HepG2 (cell line): ENCODE results near the gene EPC1. TPM values are rescaled to one million over a fixed set of nuclear protein-coding genes. Genes with fewer than 3 reads are reported as not detected.

Source experiments
- ARID2 ChIP-seq: sonication (generic); formaldehyde crosslinking; IDR thresholded peaks from 2 replicates; pipeline ENCODE4 v1.8.1; 2022; ENCODE audit warnings: mild to moderate bottlenecking, missing genetic modification reagents, borderline replicate concordance
- ARNT ChIP-seq: fragments of 450-650 bp; IDR thresholded peaks from 2 replicates; pipeline ENCODE4 v1.6.1; 2017
- CHCHD3 ChIP-seq: sonication (generic); formaldehyde crosslinking; IDR thresholded peaks from 2 replicates; pipeline ENCODE4 v1.8.0; 2022; ENCODE audit warnings: mild to moderate bottlenecking, missing genetic modification reagents, moderate library complexity
- HIVEP1 ChIP-seq: sonication (generic); formaldehyde crosslinking; IDR thresholded peaks from 2 replicates; pipeline ENCODE4 v1.4.0; 2020; ENCODE audit warnings: mild to moderate bottlenecking, missing genetic modification reagents
- HNF1B ChIP-seq: sonication (generic); formaldehyde crosslinking; IDR thresholded peaks from 2 replicates; pipeline ENCODE4 v1.5.1; 2020; ENCODE audit warnings: mild to moderate bottlenecking, moderate library complexity, missing genetic modification reagents
- JUNB ChIP-seq: sonication (generic); formaldehyde crosslinking; IDR thresholded peaks from 2 replicates; pipeline ENCODE4 v1.8.0; 2022; ENCODE audit warnings: missing genetic modification reagents, mild to moderate bottlenecking, borderline replicate concordance
- PHF20 ChIP-seq: sonication (generic); formaldehyde crosslinking; IDR thresholded peaks from 2 replicates; pipeline ENCODE4 v1.5.0; 2020; ENCODE audit warnings: mild to moderate bottlenecking, missing genetic modification reagents
- POGZ ChIP-seq: sonication (generic); formaldehyde crosslinking; IDR thresholded peaks from 2 replicates; pipeline ENCODE4 v1.4.0; 2020; ENCODE audit warnings: mild to moderate bottlenecking, missing genetic modification reagents
- RAD51 ChIP-seq: fragments of 450-650 bp; IDR thresholded peaks from 2 replicates; pipeline ENCODE4 v1.6.1; 2016; ENCODE audit warnings: borderline replicate concordance
- REL ChIP-seq: sonication (generic); formaldehyde crosslinking; conservative IDR thresholded peaks from 2 replicates; pipeline ENCODE4 v1.8.0; 2022; ENCODE audit warnings: mild to moderate bottlenecking, missing genetic modification reagents, moderate library complexity
- RXRA ChIP-seq: sonication (generic); formaldehyde crosslinking; IDR thresholded peaks from 2 replicates; pipeline ENCODE4 v1.5.1; 2020; ENCODE audit warnings: missing genetic modification reagents
- SMAD3 ChIP-seq: sonication (generic); formaldehyde crosslinking; IDR thresholded peaks from 2 replicates; pipeline ENCODE4 v1.4.0; 2020; ENCODE audit warnings: missing genetic modification reagents
- SMARCC2 ChIP-seq: fragments of 450-650 bp; IDR thresholded peaks from 2 replicates; pipeline ENCODE4 v1.6.1; 2017; ENCODE audit warnings: antibody characterized with exemption, mild to moderate bottlenecking
- U2AF1 ChIP-seq: fragments of 200-400 bp; formaldehyde crosslinking; optimal IDR thresholded peaks from 2 replicates; pipeline ENCODE3; 2017; ENCODE audit warnings: mild to moderate bottlenecking, low read depth, low read length
- YY1 ChIP-seq: IDR thresholded peaks from 2 replicates; pipeline ENCODE4 v1.6.1; 2011; ENCODE audit warnings: low read length, low read depth, moderate library complexity, mild to moderate bottlenecking; ENCODE audit not compliant: insufficient read depth, insufficient replicate concordance
- ZBTB2 ChIP-seq: sonication (generic); formaldehyde crosslinking; IDR thresholded peaks from 2 replicates; pipeline ENCODE4 v1.8.0; 2022; ENCODE audit warnings: low read depth, missing genetic modification reagents
- ZBTB7B ChIP-seq: sonication (generic); formaldehyde crosslinking; IDR thresholded peaks from 2 replicates; pipeline ENCODE4 v1.4.0; 2020; ENCODE audit warnings: missing genetic modification reagents
- ZFP36L2 ChIP-seq: sonication (generic); formaldehyde crosslinking; IDR thresholded peaks from 2 replicates; pipeline ENCODE4 v1.4.0; 2020; ENCODE audit warnings: missing genetic modification reagents
- ZNF235 ChIP-seq: sonication (generic); formaldehyde crosslinking; IDR thresholded peaks from 2 replicates; pipeline ENCODE4 v1.8.1; 2023; ENCODE audit warnings: mild to moderate bottlenecking, missing genetic modification reagents, borderline replicate concordance
- ZNF446 ChIP-seq: sonication (generic); formaldehyde crosslinking; IDR thresholded peaks from 2 replicates; pipeline ENCODE4 v1.5.0; 2020; ENCODE audit warnings: mild to moderate bottlenecking, missing genetic modification reagents
- ZNF460 ChIP-seq: sonication (generic); formaldehyde crosslinking; IDR thresholded peaks from 2 replicates; pipeline ENCODE4 v1.5.1; 2020; ENCODE audit warnings: missing genetic modification reagents, mild to moderate bottlenecking, borderline replicate concordance
- ZNF558 ChIP-seq: sonication (generic); formaldehyde crosslinking; IDR thresholded peaks from 2 replicates; pipeline ENCODE4 v1.9.0; 2022; ENCODE audit warnings: mild to moderate bottlenecking, missing genetic modification reagents, borderline replicate concordance
- ZNF629 ChIP-seq: sonication (generic); formaldehyde crosslinking; conservative IDR thresholded peaks from 2 replicates; pipeline ENCODE4 v1.5.0; 2020; ENCODE audit warnings: missing genetic modification reagents
- ZNF652 ChIP-seq: IDR thresholded peaks from 2 replicates; pipeline ENCODE4 v1.6.1; 2016; ENCODE audit warnings: low read depth, borderline replicate concordance
- ZNF816 ChIP-seq: sonication (generic); formaldehyde crosslinking; IDR thresholded peaks from 2 replicates; pipeline ENCODE4 v1.8.0; 2022; ENCODE audit warnings: missing genetic modification reagents, mild to moderate bottlenecking, borderline replicate concordance
- ZNF850 ChIP-seq: sonication (generic); formaldehyde crosslinking; conservative IDR thresholded peaks from 2 replicates; pipeline ENCODE4 v1.9.0; 2021; ENCODE audit warnings: mild to moderate bottlenecking, missing genetic modification reagents
- ZNF883 ChIP-seq: sonication (generic); formaldehyde crosslinking; IDR thresholded peaks from 2 replicates; pipeline ENCODE4 v1.5.1; 2020; ENCODE audit warnings: mild to moderate bottlenecking, missing genetic modification reagents; ENCODE audit errors: not compliant biosample characterization
- polyA plus RNA-seq, 8 experiments: library from polyadenylated mRNA; depleted of rRNA in 3 of 8; stranded (reverse) in 7 of 8; unstranded in 1 of 8; fragments of >200 nt; fragmentation: Illumina TruSeq in 4 of 8; extraction: Trizol in 4 of 8; gene quantifications; 2 replicates each; pipeline versions ENCODE4 v1.2.1 to v1.2.3, GENCODE V29; 2011 to 2016; ENCODE audit warnings: low read depth in 4 of 8, missing spikeins in 1 of 8, mixed read lengths in 1 of 8; ENCODE audit not compliant: insufficient read depth in 1 of 8
- total RNA-seq, 5 experiments: library from RNA; depleted of rRNA; stranded (reverse); fragments of >200 nt; fragmentation: Illumina TruSeq; extraction: Trizol; gene quantifications; 2 replicates each; pipeline ENCODE4 v1.2.3, GENCODE V29; 2016; ENCODE audit warnings: low read depth in 1 of 5
- TF ChIP-seq, protein P1 (sequence below): sonication (generic); formaldehyde crosslinking; conservative IDR thresholded peaks from 2 replicates; pipeline ENCODE4 v1.4.0; 2020; ENCODE audit warnings: missing genetic modification reagents

Gene EPC1
- total and polyA plus RNA-seq, 2 of the 13 experiments (the other 11 are each of a cell fraction or from before 2014, with no cell fraction given), result 28.7 to 44.2 TPM

GRCh38 chr10:32346551-32347362 is at the start of gene EPC1 (continued):
- TF ChIP-seq ZNF883, result no peak
- TF ChIP-seq SMAD3, result no peak
- TF ChIP-seq ZNF850, result no peak
- TF ChIP-seq SMARCC2, result no peak
- peak; percentile 52 for TF ChIP-seq PHF20 (CRISPR knock-in tag)
- no peak for TF ChIP-seq ZNF629
- no peak; the same call in 1 of the 2 replicates for TF ChIP-seq POGZ (CRISPR knock-in tag)
- no peak for TF ChIP-seq ZNF816 (CRISPR knock-in tag)
- TF ChIP-seq ZNF558 (CRISPR knock-in tag), result 0 out of 2 replicates have a peak, but pooled peaks have one; percentile 29
- TF ChIP-seq ZFP36L2 (CRISPR knock-in tag), result no peak
- TF ChIP-seq ZBTB7B (CRISPR knock-in tag), result no peak
- peak; percentile 82 for TF ChIP-seq ZBTB2 (CRISPR knock-in tag)
- TF ChIP-seq U2AF1, result no peak
- TF ChIP-seq HNF1B (CRISPR knock-in tag), result no peak
- TF ChIP-seq CHCHD3, result 0 out of 2 replicates have a peak, but pooled peaks have one; percentile 25
- peak; percentile 53; the same call in 1 of the 2 replicates for TF ChIP-seq ZNF446 (CRISPR knock-in tag)
- TF ChIP-seq ZNF652, result no peak
- no peak for TF ChIP-seq ZNF460 (CRISPR knock-in tag)
- 0 out of 2 replicates have a peak, but pooled peaks have one; percentile 55 for TF ChIP-seq REL (CRISPR knock-in tag)
- peak; percentile 77; the same call in 1 of the 2 replicates for TF ChIP-seq ZNF235 (CRISPR knock-in tag)
- peak; percentile 93 for TF ChIP-seq YY1
- TF ChIP-seq RAD51, result no peak
- TF ChIP-seq, protein P1, sequence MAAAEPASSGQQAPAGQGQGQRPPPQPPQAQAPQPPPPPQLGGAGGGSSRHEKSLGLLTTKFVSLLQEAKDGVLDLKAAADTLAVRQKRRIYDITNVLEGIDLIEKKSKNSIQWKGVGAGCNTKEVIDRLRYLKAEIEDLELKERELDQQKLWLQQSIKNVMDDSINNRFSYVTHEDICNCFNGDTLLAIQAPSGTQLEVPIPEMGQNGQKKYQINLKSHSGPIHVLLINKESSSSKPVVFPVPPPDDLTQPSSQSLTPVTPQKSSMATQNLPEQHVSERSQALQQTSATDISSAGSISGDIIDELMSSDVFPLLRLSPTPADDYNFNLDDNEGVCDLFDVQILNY (CRISPR knock-in tag), result no peak
- peak; percentile 14; the same call in 1 of the 2 replicates for TF ChIP-seq HIVEP1 (CRISPR knock-in tag)
- no peak for TF ChIP-seq ARID2 (CRISPR knock-in tag)
- TF ChIP-seq RXRA (CRISPR knock-in tag), result no peak
- TF ChIP-seq ARNT, result no peak
- no peak for TF ChIP-seq JUNB (CRISPR knock-in tag)
